ENCODE results near the gene DPYSL4.

Gene DPYSL4

DNA sequence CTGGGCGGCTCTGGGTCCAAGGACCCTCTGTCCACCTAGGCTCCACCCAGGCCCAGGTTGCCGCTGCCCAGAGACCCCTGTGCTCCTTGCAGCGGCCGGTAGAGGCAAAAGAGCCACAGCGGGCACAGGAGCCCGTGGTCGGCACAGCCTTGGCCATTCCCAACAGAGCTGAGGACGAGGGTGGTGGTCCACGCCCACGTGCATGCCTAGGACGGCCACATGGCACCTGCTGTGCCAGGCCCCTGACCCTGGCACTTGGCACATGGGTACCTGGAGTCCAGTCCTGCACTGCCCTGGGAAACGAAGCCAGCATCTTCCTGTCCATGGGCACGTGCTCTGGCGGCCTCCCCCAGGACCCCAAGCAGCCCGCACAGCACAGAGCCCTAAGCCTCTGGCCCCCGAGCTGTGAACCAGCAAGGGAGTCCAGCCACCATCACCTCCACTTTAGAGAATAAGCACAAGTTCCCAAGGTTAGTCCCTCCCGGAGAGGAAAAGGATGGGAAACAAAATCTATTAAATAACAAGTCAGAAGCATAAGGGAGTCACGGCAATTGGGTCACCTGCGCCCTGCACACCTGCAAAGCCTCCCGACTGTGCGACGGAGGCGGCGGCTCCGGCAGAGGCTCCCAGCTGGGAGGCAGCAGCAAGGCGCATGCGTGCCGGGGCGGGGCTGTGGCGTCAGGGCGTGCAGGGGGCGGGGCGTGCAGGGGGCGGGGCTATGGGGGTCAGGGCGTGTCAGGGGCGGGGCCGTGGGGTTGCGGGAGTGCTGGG lies 61.9 kb downstream of the DPYSL4 start:
- DNase-seq, result no peak

- DNase-seq, result no peak
Observed at GRCh38 chr10:132249226-132249724, 62.5 kb downstream of the DPYSL4 start.

GRCh38 chr10:132249824-132250375 lies 63.2 kb downstream of the DPYSL4 start:
- no peak for DNase-seq

- no peak for DNase-seq
Observed at GRCh38 chr10:132250481-132251475, 64.0 kb downstream of the DPYSL4 start.

GRCh38 chr10:132251928-132252327 lies 65.2 kb downstream of the DPYSL4 start:
- DNase-seq, result no peak

GRCh38 chr10:132252412-132252811 lies 65.7 kb downstream of the DPYSL4 start:
- no peak for DNase-seq

GRCh38 chr10:132253092-132253687 lies 66.4 kb downstream of the DPYSL4 start:
- no peak for DNase-seq

- no peak for DNase-seq
Observed at GRCh38 chr10:132254841-132255240, 68.1 kb downstream of the DPYSL4 start.
